Hepatocyte (in vitro differentiated cells): ENCODE results near the gene CCIN.

Experiments
- EZH2 ChIP-seq: fragments of 200-600 bp; sonication (generic); IDR thresholded peaks from 2 replicates; pipeline ENCODE4 v1.6.1; 2016; ENCODE audit warnings: antibody characterized with exemption, mild to moderate bottlenecking, borderline replicate concordance
- EZH2phosphoT487 ChIP-seq: fragments of 200-600 bp; sonication (generic); IDR thresholded peaks from one replicate; pipeline ENCODE4 v1.6.1; 2018; ENCODE audit warnings: antibody characterized with exemption, mild to moderate bottlenecking, low read depth, moderate library complexity; ENCODE audit not compliant: unreplicated experiment, severe bottlenecking
- TF ChIP-seq, protein P1 (sequence below): fragments of 200-600 bp; sonication (generic); IDR thresholded peaks from 2 replicates; pipeline ENCODE4 v1.5.1; 2016; ENCODE audit warnings: antibody characterized with exemption, mild to moderate bottlenecking; ENCODE audit not compliant: poor library complexity

DNA sequence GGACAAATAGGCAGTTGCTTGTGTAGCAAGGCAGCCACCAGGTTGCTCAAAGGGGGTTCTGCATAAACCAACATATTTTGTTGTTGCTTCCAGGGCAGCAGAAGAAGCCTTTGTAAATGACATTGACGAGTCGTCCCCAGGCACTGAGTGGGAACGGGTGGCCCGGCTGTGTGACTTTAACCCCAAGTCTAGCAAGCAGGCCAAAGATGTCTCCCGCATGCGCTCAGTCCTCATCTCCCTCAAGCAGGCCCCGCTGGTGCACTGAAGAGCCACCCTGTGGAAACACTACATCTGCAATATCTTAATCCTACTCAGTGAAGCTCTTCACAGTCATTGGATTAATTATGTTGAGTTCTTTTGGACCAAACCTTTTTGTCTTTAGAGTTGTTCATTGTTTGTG is 42.3 kb downstream of the CCIN start:
- TF ChIP-seq, protein P1, sequence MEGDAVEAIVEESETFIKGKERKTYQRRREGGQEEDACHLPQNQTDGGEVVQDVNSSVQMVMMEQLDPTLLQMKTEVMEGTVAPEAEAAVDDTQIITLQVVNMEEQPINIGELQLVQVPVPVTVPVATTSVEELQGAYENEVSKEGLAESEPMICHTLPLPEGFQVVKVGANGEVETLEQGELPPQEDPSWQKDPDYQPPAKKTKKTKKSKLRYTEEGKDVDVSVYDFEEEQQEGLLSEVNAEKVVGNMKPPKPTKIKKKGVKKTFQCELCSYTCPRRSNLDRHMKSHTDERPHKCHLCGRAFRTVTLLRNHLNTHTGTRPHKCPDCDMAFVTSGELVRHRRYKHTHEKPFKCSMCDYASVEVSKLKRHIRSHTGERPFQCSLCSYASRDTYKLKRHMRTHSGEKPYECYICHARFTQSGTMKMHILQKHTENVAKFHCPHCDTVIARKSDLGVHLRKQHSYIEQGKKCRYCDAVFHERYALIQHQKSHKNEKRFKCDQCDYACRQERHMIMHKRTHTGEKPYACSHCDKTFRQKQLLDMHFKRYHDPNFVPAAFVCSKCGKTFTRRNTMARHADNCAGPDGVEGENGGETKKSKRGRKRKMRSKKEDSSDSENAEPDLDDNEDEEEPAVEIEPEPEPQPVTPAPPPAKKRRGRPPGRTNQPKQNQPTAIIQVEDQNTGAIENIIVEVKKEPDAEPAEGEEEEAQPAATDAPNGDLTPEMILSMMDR: no peak
- TF ChIP-seq EZH2 (no peak), EZH2phosphoT487 (no peak)
